IgD-negative memory B cell (primary cell): ENCODE measurements around the gene CST3. TPM values are rescaled to one million over a fixed set of nuclear protein-coding genes. Genes with fewer than 3 reads are reported as not detected.
"Not testable (repeated sequence)": the region's sequence is repeated elsewhere in the genome, so short reads cannot be mapped to it uniquely, and the experiment has no call there.

Experiments used
- H3K27ac Mint-ChIP-seq, 3 donors: one replicate each; pipeline ENCODE4 v1.8.0; 2020 to 2022; ENCODE audit warnings: mild to moderate bottlenecking in 3 of 3, mixed read lengths in 3 of 3, moderate library complexity in 1 of 3
- H3K27me3 Mint-ChIP-seq: one replicate; pipeline ENCODE4 v1.8.0; 2021; ENCODE audit warnings: mixed read lengths
- H3K36me3 Mint-ChIP-seq: one replicate; pipeline ENCODE4 v1.8.0; 2020; ENCODE audit warnings: mild to moderate bottlenecking, mixed read lengths
- H3K4me1 Mint-ChIP-seq, 3 donors: one replicate each; pipeline ENCODE4 v1.8.0; 2020 to 2022; ENCODE audit warnings: mixed read lengths in 3 of 3, mild to moderate bottlenecking in 1 of 3
- H3K4me3 Mint-ChIP-seq, 4 donors: one replicate each; pipeline ENCODE4 v1.8.0; 2020 to 2022; ENCODE audit warnings: mild to moderate bottlenecking in 4 of 4, mixed read lengths in 4 of 4, moderate library complexity in 3 of 4
- H3K9me3 Mint-ChIP-seq, 3 donors: one replicate each; pipeline ENCODE4 v1.8.0; 2020 to 2021; ENCODE audit warnings: mixed read lengths in 3 of 3, mild to moderate bottlenecking in 1 of 3
- polyA plus RNA-seq: library from polyadenylated mRNA; unstranded; fragments of 300-500 nt; fragmentation: Illumina TruSeq; gene quantifications from one replicate; pipeline ENCODE4 v1.2.3, GENCODE V29; 2021

CST3 gene
- polyA plus RNA-seq, 1 donor from 2014 or later = 5.9 TPM

DNA sequence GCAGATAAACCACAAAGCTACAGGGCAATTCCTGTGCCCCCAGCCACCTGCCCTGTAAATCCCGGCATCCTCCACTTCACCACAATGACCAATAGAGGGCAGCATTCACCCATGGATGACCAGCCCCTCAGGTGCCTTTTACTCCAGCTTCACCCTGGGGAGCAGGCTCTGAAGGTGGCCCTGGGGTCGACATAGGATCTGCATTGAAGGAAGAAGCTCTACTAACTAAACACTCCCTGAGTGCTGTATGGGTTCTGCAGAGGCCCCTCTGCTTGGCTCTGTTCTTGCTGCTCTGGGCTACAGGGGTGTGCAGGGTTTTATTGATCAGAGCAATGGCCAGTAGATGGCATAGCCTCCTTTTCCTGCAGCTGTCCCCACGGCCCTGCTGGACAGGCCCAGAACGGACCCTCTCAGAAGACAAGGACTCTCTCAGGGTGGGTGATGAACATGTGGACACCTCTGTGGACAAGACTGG lies 30.8 kb upstream of the CST3 start:
- H3K27ac Mint-ChIP-seq = no peak overlapping the region
- no peak overlapping the region for H3K4me3 Mint-ChIP-seq
- H3K27me3 Mint-ChIP-seq = no peaks in the 10 kb centered on the region
- H3K36me3 Mint-ChIP-seq = no peaks in the 10 kb centered on the region
- peaks cover 0 to 5% (median 0%) of the 10 kb centered on the region in 3 donors for H3K9me3 Mint-ChIP-seq
- peaks cover 0 to 3% (median 0%) of the 10 kb centered on the region in 3 donors for H3K4me1 Mint-ChIP-seq

GRCh38 chr20:23667666-23668065 lies 29.9 kb upstream of the CST3 start:
- no peaks in the 10 kb centered on the region for H3K36me3 Mint-ChIP-seq
- no peak overlapping the region for H3K27ac Mint-ChIP-seq
- no peaks in the 10 kb centered on the region for H3K9me3 Mint-ChIP-seq
- no peaks in the 10 kb centered on the region for H3K27me3 Mint-ChIP-seq
- no peaks in the 10 kb centered on the region for H3K4me1 Mint-ChIP-seq
- no peak overlapping the region for H3K4me3 Mint-ChIP-seq

- Mint-ChIP-seq H3K9me3 (no peaks in the 10 kb centered on the region), H3K27ac (no peak overlapping the region), H3K27me3 (no peaks in the 10 kb centered on the region), H3K36me3 (no peaks in the 10 kb centered on the region), H3K4me1 (no peaks in the 10 kb centered on the region), H3K4me3 (no peak overlapping the region)
Observed at GRCh38 chr20:23666698-23667097, 28.9 kb upstream of the CST3 start.

DNA sequence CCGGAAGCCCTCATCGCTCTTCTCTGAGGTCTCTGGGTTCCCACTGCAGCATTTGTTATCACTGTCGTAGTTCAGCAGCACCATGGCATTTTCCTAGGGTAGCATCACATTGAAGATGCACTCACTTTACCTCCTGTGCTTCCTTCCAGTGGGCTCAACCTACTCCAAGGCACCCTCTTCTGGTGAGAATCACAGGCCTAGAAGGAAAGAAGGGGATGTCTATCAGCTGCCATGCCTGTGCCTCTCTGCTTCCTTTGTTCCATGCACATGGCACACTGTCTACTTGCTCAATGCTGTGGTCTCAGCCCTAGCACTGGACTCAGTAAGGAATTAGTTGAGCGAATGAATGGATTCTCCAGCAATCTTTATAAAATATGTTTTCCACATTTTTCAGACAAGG lies 28.4 kb upstream of the CST3 start:
- Mint-ChIP-seq H3K27me3 (no peaks in the 10 kb centered on the region), H3K27ac (no peak overlapping the region), H3K9me3 (no peaks in the 10 kb centered on the region), H3K4me3 (no peak overlapping the region), H3K4me1 (no peaks in the 10 kb centered on the region), H3K36me3 (no peaks in the 10 kb centered on the region)

GRCh38 chr20:23664954-23665353 lies 27.2 kb upstream of the CST3 start:
- no peaks in the 10 kb centered on the region for H3K27me3 Mint-ChIP-seq
- H3K4me3 Mint-ChIP-seq = no peak overlapping the region
- no peaks in the 10 kb centered on the region for H3K4me1 Mint-ChIP-seq
- no peaks in the 10 kb centered on the region for H3K36me3 Mint-ChIP-seq
- H3K9me3 Mint-ChIP-seq = no peaks in the 10 kb centered on the region
- no peak overlapping the region for H3K27ac Mint-ChIP-seq

DNA sequence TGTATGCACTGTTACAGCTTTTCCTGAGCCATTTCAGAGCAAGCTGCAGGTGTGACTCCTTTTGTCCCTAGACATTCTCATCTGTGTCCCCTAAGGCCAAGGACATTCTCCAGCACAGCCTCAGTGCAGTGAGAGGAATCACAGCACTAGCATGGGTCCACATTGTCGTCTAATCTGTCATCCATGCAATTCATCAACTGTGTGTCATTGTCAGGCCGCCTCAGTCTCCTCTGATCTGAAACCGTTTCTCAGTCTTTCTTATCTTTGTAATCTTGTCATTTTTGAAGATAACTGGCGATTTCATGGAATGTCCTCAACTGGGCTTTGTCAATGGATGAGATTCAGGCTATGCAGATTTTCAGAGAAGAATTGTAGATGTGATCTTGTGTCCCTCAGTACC lies 26.3 kb upstream of the CST3 start:
- H3K9me3 Mint-ChIP-seq, H3K27ac Mint-ChIP-seq: not testable (repeated sequence)

DNA sequence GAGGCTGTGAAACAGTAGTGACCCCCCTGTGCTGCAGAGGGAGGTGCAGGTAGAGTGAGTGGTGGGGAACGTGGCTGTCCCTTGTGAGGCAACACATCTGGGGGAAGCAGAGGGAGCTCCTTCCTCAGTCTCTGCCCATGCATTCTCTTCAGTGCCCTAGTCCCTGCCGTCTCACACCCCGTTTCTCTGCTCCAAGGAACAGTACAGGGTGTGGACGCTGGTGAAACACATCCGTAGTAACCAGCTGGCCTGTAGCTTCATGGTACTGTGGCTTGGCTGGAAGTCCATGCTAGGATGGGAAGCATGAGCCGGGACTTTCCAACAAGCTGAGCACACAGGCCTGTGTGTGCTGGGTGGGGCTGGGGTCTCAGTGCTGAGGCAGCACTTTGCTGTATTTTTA lies 25.4 kb upstream of the CST3 start:
- no peak overlapping the region for H3K27ac Mint-ChIP-seq
- no peaks in the 10 kb centered on the region for H3K27me3 Mint-ChIP-seq
- H3K9me3 Mint-ChIP-seq = no peaks in the 10 kb centered on the region
- H3K4me1 Mint-ChIP-seq = no peaks in the 10 kb centered on the region
- no peak overlapping the region for H3K4me3 Mint-ChIP-seq
- H3K36me3 Mint-ChIP-seq = no peaks in the 10 kb centered on the region

More for the DNA sequence above, 26.3 kb upstream of the CST3 start:
- H3K4me3 Mint-ChIP-seq, H3K27me3 Mint-ChIP-seq, H3K4me1 Mint-ChIP-seq, H3K36me3 Mint-ChIP-seq: not testable (repeated sequence)

DNA sequence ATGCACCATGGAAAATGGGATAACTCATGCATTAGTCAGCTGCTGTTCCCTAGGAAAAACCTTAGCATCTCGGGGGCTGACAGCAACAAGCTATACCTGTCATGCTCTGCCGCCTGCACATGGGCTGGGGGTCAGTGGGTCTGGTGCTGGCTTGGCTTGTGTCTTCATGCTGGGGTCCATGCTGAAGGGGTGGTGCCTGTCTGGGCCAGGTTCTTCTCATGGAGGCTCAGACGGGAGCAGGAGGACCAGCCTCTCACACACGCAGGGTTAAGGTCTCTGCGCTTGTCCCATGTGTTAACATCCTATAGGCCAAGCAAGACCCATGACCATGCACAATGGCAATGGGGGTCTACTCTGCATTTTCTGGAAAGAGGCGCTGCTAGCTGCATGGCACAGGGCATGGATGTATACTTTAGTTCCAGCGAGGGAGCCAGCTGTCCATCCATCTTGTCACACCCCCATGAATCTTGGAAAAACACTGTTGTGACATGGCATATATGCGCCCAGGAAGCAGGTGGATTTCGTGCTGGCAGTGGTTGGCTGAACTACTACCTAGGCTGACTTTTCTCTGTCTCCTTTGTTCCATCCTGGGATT lies 24.6 kb upstream of the CST3 start:
- Mint-ChIP-seq H3K4me3 (no peak overlapping the region), H3K4me1 (no peaks in the 10 kb centered on the region), H3K9me3 (no peaks in the 10 kb centered on the region), H3K36me3 (no peaks in the 10 kb centered on the region), H3K27ac (no peak overlapping the region), H3K27me3 (peaks cover 1% of the 10 kb centered on the region)

GRCh38 chr20:23661002-23661429 lies 23.3 kb upstream of the CST3 start:
- Mint-ChIP-seq H3K4me3 (no peak overlapping the region), H3K4me1 (peaks cover 0 to 1% (median 0%) of the 10 kb centered on the region in 3 donors), H3K27me3 (peaks cover 7% of the 10 kb centered on the region), H3K27ac (no peak overlapping the region), H3K9me3 (no peaks in the 10 kb centered on the region), H3K36me3 (no peaks in the 10 kb centered on the region)

DNA sequence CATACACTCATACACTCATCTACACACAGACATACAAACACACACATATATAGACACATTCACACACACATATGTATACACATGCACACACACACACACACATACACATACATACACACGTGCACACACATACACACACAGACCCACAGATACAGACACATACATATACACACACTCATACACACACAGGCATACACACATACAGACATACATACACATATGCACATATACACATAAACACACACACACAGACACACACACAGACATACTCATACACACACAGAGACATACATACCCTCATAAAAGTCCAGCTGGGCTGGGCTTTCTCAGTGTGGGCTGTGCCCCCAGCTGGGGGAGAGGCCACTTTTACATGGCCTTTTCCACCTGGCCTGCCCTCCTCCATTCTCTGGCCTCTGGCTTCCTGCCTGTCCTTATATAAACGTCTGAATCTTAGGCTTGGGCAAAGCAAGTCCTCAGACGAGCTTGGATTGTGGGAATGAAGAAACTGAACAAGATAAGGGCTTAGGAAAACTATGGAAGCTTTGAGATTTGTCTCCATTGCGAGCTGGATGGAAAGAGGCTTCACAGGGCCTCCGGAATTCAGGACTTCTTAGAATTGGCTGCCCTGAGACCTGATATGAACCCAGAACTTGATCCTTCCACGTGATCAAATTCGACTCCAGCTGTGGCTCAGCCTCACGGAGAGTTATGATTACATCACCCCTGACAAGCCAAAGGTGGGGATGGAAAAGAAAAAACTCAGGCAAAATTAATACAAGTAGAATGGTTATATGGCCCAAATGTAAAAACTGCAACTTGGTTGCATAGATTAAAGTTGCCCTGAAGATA lies 22.5 kb upstream of the CST3 start:
- Mint-ChIP-seq H3K27me3 (peaks cover 10% of the 10 kb centered on the region), H3K4me1 (peaks cover 0 to 3% (median 1%) of the 10 kb centered on the region in 3 donors), H3K36me3 (no peaks in the 10 kb centered on the region), H3K4me3 (no peak overlapping the region), H3K27ac (no peak overlapping the region), H3K9me3 (no peaks in the 10 kb centered on the region)

GRCh38 chr20:23659610-23659988 lies 21.8 kb upstream of the CST3 start:
- H3K36me3 Mint-ChIP-seq, H3K4me1 Mint-ChIP-seq, H3K27ac Mint-ChIP-seq, H3K4me3 Mint-ChIP-seq, H3K9me3 Mint-ChIP-seq, H3K27me3 Mint-ChIP-seq: not testable (repeated sequence)

DNA sequence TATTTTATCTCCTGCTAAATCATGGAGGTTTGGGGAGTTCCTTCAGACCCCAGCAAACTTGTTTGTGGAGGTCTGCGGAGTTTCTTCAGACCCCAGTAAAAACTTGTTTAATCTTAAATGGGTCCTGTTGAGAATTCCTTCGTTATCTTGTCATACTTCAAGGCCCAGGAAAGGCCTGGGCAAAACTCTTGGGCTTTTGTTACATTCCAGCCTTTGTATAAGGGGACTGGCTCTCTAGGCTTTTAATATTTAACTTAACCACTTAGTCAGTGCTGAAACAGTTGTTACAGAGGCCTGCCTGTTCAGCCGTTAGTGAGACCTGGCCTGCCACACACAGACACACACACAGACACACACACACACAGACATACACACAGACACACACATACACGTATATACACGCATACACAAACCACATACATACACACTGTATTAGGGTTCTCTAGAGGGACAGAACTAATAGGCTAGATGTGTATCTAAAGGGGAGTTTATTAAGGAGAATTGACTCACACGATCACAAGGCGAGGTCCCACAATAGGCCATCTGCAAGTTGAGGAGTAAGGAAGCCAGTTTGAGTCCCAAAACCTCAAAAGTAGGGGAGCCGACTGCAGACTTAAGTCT lies 21.3 kb upstream of the CST3 start:
- Mint-ChIP-seq H3K9me3 (no peaks in the 10 kb centered on the region), H3K36me3 (no peaks in the 10 kb centered on the region), H3K4me3 (no peak overlapping the region), H3K4me1 (peaks cover 0 to 6% (median 1%) of the 10 kb centered on the region in 3 donors), H3K27ac (no peak overlapping the region), H3K27me3 (peaks cover 10% of the 10 kb centered on the region)

DNA sequence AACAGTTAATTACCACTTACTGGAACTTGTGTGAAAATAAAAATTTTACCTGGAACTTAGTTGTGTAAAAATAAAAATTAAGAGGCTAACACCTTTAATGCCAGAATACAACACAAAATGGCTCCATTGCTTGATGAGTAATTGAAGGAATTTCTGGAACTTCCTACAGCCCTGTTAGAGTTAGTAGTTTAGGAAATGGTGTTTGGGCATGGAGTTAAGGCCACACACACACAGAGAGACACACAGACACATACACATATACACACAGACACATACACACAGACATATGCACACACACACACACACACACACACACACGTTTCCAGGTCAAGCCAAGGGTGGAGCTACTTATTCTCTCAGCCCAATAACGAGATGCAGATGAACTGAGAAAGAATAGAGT lies 20.6 kb upstream of the CST3 start:
- no peak overlapping the region for H3K27ac Mint-ChIP-seq
- no peaks in the 10 kb centered on the region for H3K36me3 Mint-ChIP-seq
- H3K9me3 Mint-ChIP-seq = no peaks in the 10 kb centered on the region
- peaks cover 0 to 6% (median 1%) of the 10 kb centered on the region in 3 donors for H3K4me1 Mint-ChIP-seq
- peaks cover 14% of the 10 kb centered on the region for H3K27me3 Mint-ChIP-seq
- H3K4me3 Mint-ChIP-seq = no peak overlapping the region

DNA sequence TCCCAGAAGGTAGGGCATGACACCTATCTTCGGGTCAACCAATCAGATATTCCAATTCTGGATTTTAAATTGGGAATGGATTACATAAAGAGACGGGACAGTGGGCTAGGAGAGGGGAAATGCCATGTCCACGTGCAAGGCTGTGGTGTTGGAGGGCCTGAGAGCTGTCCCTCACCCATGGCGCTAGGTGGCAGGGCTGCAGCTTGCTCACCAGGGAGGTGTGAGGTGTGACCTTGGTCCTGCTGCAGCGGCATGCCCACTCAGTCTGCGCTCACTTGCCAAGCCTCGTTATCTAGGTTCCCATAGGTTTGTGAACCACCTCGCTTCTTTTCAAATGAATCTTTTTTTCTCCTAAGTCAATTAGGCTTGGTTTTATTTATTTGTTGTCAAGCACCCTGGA lies 19.4 kb upstream of the CST3 start:
- no peak overlapping the region for H3K4me3 Mint-ChIP-seq
- no peaks in the 10 kb centered on the region for H3K36me3 Mint-ChIP-seq
- peaks cover 15% of the 10 kb centered on the region for H3K27me3 Mint-ChIP-seq
- no peaks in the 10 kb centered on the region for H3K9me3 Mint-ChIP-seq
- H3K4me1 Mint-ChIP-seq = peaks cover 0 to 6% (median 1%) of the 10 kb centered on the region in 3 donors
- no peak overlapping the region for H3K27ac Mint-ChIP-seq

DNA sequence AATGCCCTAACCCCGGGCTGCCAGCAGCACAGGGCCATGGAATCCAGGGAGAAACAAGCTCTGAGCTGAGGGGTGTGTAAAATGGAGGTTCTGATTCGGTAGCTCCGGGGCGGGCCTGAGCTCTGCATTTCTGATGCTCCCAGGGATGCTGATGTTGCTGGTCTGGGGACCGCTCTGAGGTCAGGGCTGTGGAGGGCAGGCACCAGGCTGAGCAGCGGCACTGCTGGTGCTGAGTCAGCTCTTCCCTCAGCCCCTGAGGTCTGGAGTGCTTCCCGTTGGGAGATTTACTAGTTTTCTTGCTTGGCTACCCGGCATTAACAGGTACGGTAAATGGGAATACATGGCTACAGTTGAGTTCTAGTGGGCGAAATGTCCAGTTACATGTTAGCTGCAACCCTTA lies 18.6 kb upstream of the CST3 start:
- no peaks in the 10 kb centered on the region for H3K36me3 Mint-ChIP-seq
- H3K4me1 Mint-ChIP-seq = peaks cover 0 to 6% (median 1%) of the 10 kb centered on the region in 3 donors
- peaks cover 15% of the 10 kb centered on the region for H3K27me3 Mint-ChIP-seq
- no peaks in the 10 kb centered on the region for H3K9me3 Mint-ChIP-seq
- no peak overlapping the region for H3K4me3 Mint-ChIP-seq
- H3K27ac Mint-ChIP-seq = no peak overlapping the region
